IMR-90 (cell line): ENCODE results near the gene PIM3. TPM values are rescaled to one million over a fixed set of nuclear protein-coding genes. Genes with fewer than 3 reads are reported as not detected.

Experiments
- ATAC-seq: fragments of 200-7000 bp; cut with Tn5 transposase; 2 replicates; pipeline ENCODE4 v1.9.1; 2020; ENCODE audit warnings: low read depth, mild to moderate bottlenecking, moderate library complexity
- BruUV-seq: library from RNA; stranded (reverse); fragments of 400-500 nt; replicated peaks from 2 replicates; lab custom pipeline; 2021; lab: Mats Ljungman, UMichigan
- CTCF ChIA-PET: fragments of 300-600 bp; formaldehyde crosslinking; extraction: SDS; loops from one replicate; lab custom pipeline; 2021; ENCODE audit warnings: antibody characterized with exemption; lab: Yijun Ruan, JAX
- POLR2A ChIA-PET: fragments of 300-600 bp; sonication (Branson Sonifier 250); formaldehyde crosslinking; loops from one replicate; lab custom pipeline; 2022; ENCODE audit warnings: antibody characterized with exemption; ENCODE audit not compliant: unreplicated experiment; lab: Charles Lee
- DNase-seq: peaks from one replicate; pipeline ENCODE4 v3.0.0; 2013
- H2AFZ ChIP-seq: replicated peaks from 2 replicates; pipeline ENCODE3; 2013; ENCODE audit warnings: low read length, mild to moderate bottlenecking; ENCODE audit not compliant: poor library complexity
- H2AK5ac ChIP-seq: 2 replicates; pipeline ENCODE4 v1.6.1; 2013; ENCODE audit warnings: low read depth, low read length, inconsistent platforms
- H2AK9ac ChIP-seq: replicated peaks from 2 replicates; pipeline ENCODE3; 2013; ENCODE audit warnings: mild to moderate bottlenecking, low read depth, low read length, moderate library complexity; ENCODE audit not compliant: poor library complexity
- H2BK120ac ChIP-seq: 2 replicates; pipeline ENCODE4 v1.6.1; 2013; ENCODE audit warnings: low read depth, low read length, inconsistent platforms
- H2BK15ac ChIP-seq: 3 replicates; pipeline ENCODE4 v1.6.1; 2013; ENCODE audit warnings: low read depth, low read length, inconsistent platforms
- H2BK20ac ChIP-seq: 2 replicates; pipeline ENCODE4 v1.6.1; 2013; ENCODE audit warnings: low read depth, mild to moderate bottlenecking, inconsistent platforms, low read length, moderate library complexity
- H2BK5ac ChIP-seq: 2 replicates; pipeline ENCODE4 v1.6.1; 2013; ENCODE audit warnings: mild to moderate bottlenecking, low read depth, low read length, inconsistent platforms; ENCODE audit not compliant: poor library complexity, severe bottlenecking
- H3K14ac ChIP-seq: replicated peaks from 2 replicates; pipeline ENCODE4 v1.6.1; 2013; ENCODE audit warnings: low read depth, low read length, inconsistent platforms
- H3K18ac ChIP-seq: 2 replicates; pipeline ENCODE4 v1.6.1; 2013; ENCODE audit warnings: low read depth, low read length, control low read depth
- H3K23ac ChIP-seq: 2 replicates; pipeline ENCODE4 v1.6.1; 2013; ENCODE audit warnings: low read depth, low read length, inconsistent platforms
- H3K27ac ChIP-seq: 2 replicates; pipeline ENCODE4 v1.5.1; 2013; ENCODE audit warnings: mild to moderate bottlenecking, control low read depth, low read length; ENCODE audit not compliant: insufficient read depth
- H3K27me3 ChIP-seq: 2 replicates; pipeline ENCODE4 v1.6.1; 2013; ENCODE audit warnings: low read length; ENCODE audit not compliant: control insufficient read depth, insufficient read depth
- H3K36me3 ChIP-seq: 2 replicates; pipeline ENCODE4 v1.6.1; 2013; ENCODE audit warnings: low read length, mixed read lengths; ENCODE audit not compliant: control insufficient read depth, insufficient read depth
- H3K4ac ChIP-seq: 2 replicates; pipeline ENCODE4 v1.6.1; 2013; ENCODE audit warnings: low read depth, low read length, inconsistent platforms
- H3K4me1 ChIP-seq: 2 replicates; pipeline ENCODE4 v1.6.1; 2013; ENCODE audit warnings: low read length, mixed read lengths; ENCODE audit not compliant: control insufficient read depth, insufficient read depth
- H3K4me2 ChIP-seq: 2 replicates; pipeline ENCODE4 v1.6.1; 2013; ENCODE audit warnings: low read depth, mild to moderate bottlenecking, control low read depth, low read length, moderate library complexity
- H3K4me3 ChIP-seq: 2 replicates; pipeline ENCODE4 v1.5.1; 2013; ENCODE audit warnings: low read depth, mild to moderate bottlenecking, control low read depth, low read length, moderate library complexity; ENCODE audit not compliant: insufficient read depth
- H3K56ac ChIP-seq: 2 replicates; pipeline ENCODE4 v1.6.1; 2013; ENCODE audit warnings: low read length, inconsistent platforms; ENCODE audit not compliant: insufficient read depth; ENCODE audit errors: extremely low read depth
- H3K79me1 ChIP-seq, 2 experiments: 2 replicates each; pipeline ENCODE4 v1.6.1; 2013; ENCODE audit warnings: low read length in 2 of 2, inconsistent platforms in 1 of 2, low read depth in 1 of 2
- H3K9ac ChIP-seq: 2 replicates; pipeline ENCODE4 v1.6.1; 2013; ENCODE audit warnings: low read depth, low read length, control low read depth
- H3K9me1 ChIP-seq: 2 replicates; pipeline ENCODE4 v1.6.1; 2013; ENCODE audit warnings: low read length, inconsistent platforms; ENCODE audit not compliant: insufficient read depth
- H3K9me3 ChIP-seq: 2 replicates; pipeline ENCODE4 v1.6.1; 2013; ENCODE audit warnings: low read length; ENCODE audit not compliant: control insufficient read depth, insufficient read depth
- H4K20me1 ChIP-seq: 2 replicates; pipeline ENCODE4 v1.6.1; 2013; ENCODE audit warnings: low read length, inconsistent platforms; ENCODE audit not compliant: insufficient read depth
- H4K5ac ChIP-seq: 2 replicates; pipeline ENCODE4 v1.6.1; 2013; ENCODE audit warnings: mild to moderate bottlenecking, low read depth, low read length, control low read depth
- H4K8ac ChIP-seq, 2 experiments: 2 replicates each; pipeline ENCODE4 v1.6.1; 2013; ENCODE audit warnings: low read depth in 2 of 2, low read length in 2 of 2, control low read depth in 1 of 2, inconsistent platforms in 1 of 2
- H4K91ac ChIP-seq: 2 replicates; pipeline ENCODE4 v1.6.1; 2013; ENCODE audit warnings: low read depth, low read length, inconsistent platforms; ENCODE audit not compliant: insufficient read depth
- CTCF ChIP-seq: conservative IDR thresholded peaks from 2 replicates; pipeline ENCODE4 v1.5.1; 2012; ENCODE audit warnings: mild to moderate bottlenecking, low read depth, low read length, improper control_type of control experiment
- ELK1 ChIP-seq: fragments of 150-350 bp; IDR thresholded peaks from 2 replicates; pipeline ENCODE4 v1.6.1; 2016; ENCODE audit warnings: low read depth, mild to moderate bottlenecking, low read length, moderate library complexity, borderline replicate concordance
- FOS ChIP-seq: fragments of 150-350 bp; IDR thresholded peaks from 2 replicates; pipeline ENCODE4 v1.6.1; 2016; ENCODE audit warnings: low read depth, low read length
- MAFK ChIP-seq: IDR thresholded peaks from 2 replicates; pipeline ENCODE4 v1.6.1; 2012; ENCODE audit warnings: low read depth, low read length, improper control_type of control experiment
- NFE2L2 ChIP-seq: fragments of 150-350 bp; IDR thresholded peaks from 2 replicates; pipeline ENCODE4 v1.6.1; 2016; ENCODE audit warnings: low read depth, mild to moderate bottlenecking, low read length
- POLR2A ChIP-seq: IDR thresholded peaks from 2 replicates; pipeline ENCODE4 v1.6.1; 2012; ENCODE audit warnings: mild to moderate bottlenecking, low read depth, low read length
- USF2 ChIP-seq: fragments of 150-350 bp; IDR thresholded peaks from 2 replicates; pipeline ENCODE4 v1.6.1; 2017; ENCODE audit warnings: mild to moderate bottlenecking, antibody characterized with exemption, low read length, low read depth
- WGBS, 2 experiments: methylation state at CpG; one replicate each; pipeline versions ENCODE4 v1.1.5 to v1.1.7; 2013; ENCODE audit warnings: missing lambda C conversion rate in 2 of 2; ENCODE audit not compliant: insufficient read length in 1 of 2; ENCODE audit errors: extremely low coverage in 2 of 2; 5-methylcytosine and 5-hydroxymethylcytosine counted together
- dilution Hi-C: fragments of 300-500 bp; cut with HindIII; formaldehyde crosslinking; loops from one replicate; pipeline ENCODE4 v1.14.3; 2018; ENCODE audit warnings: low sequenced_read_pairs; ENCODE audit not compliant: unreplicated experiment
- in situ Hi-C: fragments of 300-500 bp; cut with MboI; formaldehyde crosslinking; loops from 3 replicates; pipeline ENCODE4 v1.14.3; 2019; ENCODE audit warnings: low sequenced_read_pairs, inconsistent platforms, mixed read lengths
- intact Hi-C: fragments of 100-400 bp; cut with micrococcal nuclease; formaldehyde crosslinking; loops from 2 replicates; pipeline ENCODE4 v1.10.0; 2022
- polyA plus RNA-seq, 3 experiments: library from polyadenylated mRNA; depleted of rRNA; stranded (reverse); fragments of >200 nt; gene quantifications; 2 replicates each; pipeline ENCODE4 v1.2.3, GENCODE V29; 2012; ENCODE audit warnings: low replicate concordance in 1 of 3
- total RNA-seq: library from RNA; depleted of rRNA; stranded (reverse); fragments of >200 nt; gene quantifications from 2 replicates; pipeline ENCODE4 v1.2.3, GENCODE V29; 2012

Gene PIM3
- total and polyA plus RNA-seq, 2 of the 4 experiments (the other 2 are of a cell fraction), result 8.6 to 24.7 TPM

GRCh38 chr22:49966774-49967705 lies 6.5 kb downstream of the PIM3 start (continued):
- TF ChIP-seq ELK1, result no peak

- H3K56ac ChIP-seq, result no peak overlapping the region
- H2BK20ac ChIP-seq, result 0 out of 2 replicates have a peak overlapping the region, but pooled peaks have one; percentile 49
- H3K9ac ChIP-seq, result no peak overlapping the region
- H3K18ac ChIP-seq, result no peak overlapping the region; the same call in 1 of the 2 replicates
- in situ Hi-C loops, result no loop called here
- H2AK9ac ChIP-seq, result peak overlapping the region; percentile 74
- H3K14ac ChIP-seq, result 0 out of 2 replicates have a peak overlapping the region, but pooled peaks have one; percentile 1
- intact Hi-C loops, result no loop called here
- dilution Hi-C loops, result no loop called here
- ChIA-PET CTCF (no interaction called here), POLR2A (no interaction called here)
- H2BK15ac ChIP-seq, result no peak overlapping the region; the same call in 2 of the 3 replicates
- peaks cover 22% of the 10 kb centered on the region for H3K36me3 ChIP-seq
- ATAC-seq, result no peak
- no peak overlapping the region for H3K4me2 ChIP-seq
- H3K4me3 ChIP-seq, result no peak overlapping the region
- WGBS, 2 experiments, result 28% methylated on average over 8 of the region's 18 CpGs; no CpG with 5 or more reads in 1 of the 2 experiments
- H2AK5ac ChIP-seq, result peak overlapping the region; percentile 49; the same call in 1 of the 2 replicates
- peaks cover 16 to 51% of the 10 kb centered on the region in 2 experiments for H3K79me1 ChIP-seq
- no peak for TF ChIP-seq MAFK
- TF ChIP-seq USF2, result peak; percentile 62
- no peak for TF ChIP-seq POLR2A
- no peak for TF ChIP-seq CTCF
- no peak for TF ChIP-seq NFE2L2
- TF ChIP-seq FOS, result no peak
- no peak overlapping the region for H4K5ac ChIP-seq
- peak overlapping the region; percentile 82 for H2AFZ ChIP-seq
- peak overlapping the region; percentile 64 for H3K4ac ChIP-seq
- BruUV-seq, result no TSS peak
- H4K91ac ChIP-seq, result 0 out of 2 replicates have a peak overlapping the region, but pooled peaks have one; percentile 49
- H3K27me3 ChIP-seq, result no peaks in the 10 kb centered on the region
- peaks cover 18% of the 10 kb centered on the region for H4K20me1 ChIP-seq
- DNase-seq, result no peak
- H4K8ac ChIP-seq, result peak overlapping the region in 1 of 2 experiments; percentile 50; a peak in 2 of 4 replicates
- H3K9me1 ChIP-seq, result peaks cover 8% of the 10 kb centered on the region
- peaks cover 40% of the 10 kb centered on the region for H3K4me1 ChIP-seq
- peak overlapping the region; percentile 47 for H2BK120ac ChIP-seq
- peak overlapping the region; percentile 52; the same call in 1 of the 2 replicates for H3K23ac ChIP-seq
- no peaks in the 10 kb centered on the region for H3K9me3 ChIP-seq
- no peak overlapping the region for H2BK5ac ChIP-seq
- peak overlapping the region; percentile 26; the same call in 1 of the 2 replicates for H3K27ac ChIP-seq
These were observed 7.2 kb downstream of the PIM3 start for GRCh38 chr22:49967706-49968208.
